Activated CD8-positive, alpha-beta T cell treated with anti-CD3 and anti-CD28 coated beads, Interleukin-2, amount 10 ng/mL, durations not matched to agents 7 days and 5 days (primary cell): ENCODE results near the gene SREBF2. TPM values are rescaled to one million over a fixed set of nuclear protein-coding genes. Genes with fewer than 3 reads are reported as not detected.
A peak's percentile ranks its signal among the peaks of the same experiment; 100 is the strongest.
"Not testable (repeated sequence)": the region's sequence is repeated elsewhere in the genome, so short reads cannot be mapped to it uniquely, and the experiment has no call there.

Experiments
- ATAC-seq: fragments of 150-1000 bp; cut with Tn5 transposase; one replicate; pipeline ENCODE4 v1.10.0; 2021; ENCODE audit warnings: moderate library complexity
- CTCF ChIA-PET: fragments of 350-600 bp; sonication (Branson Sonifier 250); formaldehyde crosslinking; loops from one replicate; lab custom pipeline; 2021; ENCODE audit warnings: antibody characterized with exemption; lab: Charles Lee
- POLR2A ChIA-PET: fragments of 350-600 bp; sonication (Branson Sonifier 250); formaldehyde crosslinking; loops from one replicate; lab custom pipeline; 2021; ENCODE audit warnings: antibody characterized with exemption; lab: Charles Lee
- DNase-seq: peaks from one replicate; pipeline ENCODE4 v3.0.0-alpha.2; 2020
- H3K27ac Mint-ChIP-seq: one replicate; pipeline ENCODE4 v1.8.0; 2021; ENCODE audit warnings: mild to moderate bottlenecking, mixed read lengths
- H3K27me3 Mint-ChIP-seq: one replicate; pipeline ENCODE4 v1.8.0; 2021; ENCODE audit warnings: low read depth, mixed read lengths
- H3K36me3 Mint-ChIP-seq: one replicate; pipeline ENCODE4 v1.8.0; 2021; ENCODE audit warnings: low read depth, mixed read lengths
- H3K4me1 Mint-ChIP-seq: one replicate; pipeline ENCODE4 v1.8.0; 2021; ENCODE audit warnings: low read depth, mixed read lengths
- H3K4me3 Mint-ChIP-seq: one replicate; pipeline ENCODE4 v1.8.0; 2021; ENCODE audit warnings: mild to moderate bottlenecking, mixed read lengths
- H3K9me3 Mint-ChIP-seq: one replicate; pipeline ENCODE4 v1.8.0; 2022; ENCODE audit warnings: mixed read lengths; ENCODE audit not compliant: insufficient read depth
- total RNA-seq, 2 experiments: library from RNA; stranded (reverse); gene quantifications; one replicate each; pipeline ENCODE4 v1.2.3, GENCODE V29; 2021

The SREBF2 gene
- total RNA-seq, 2 experiments from 2014 or later, result 93.0 to 93.7 TPM

GRCh38 chr22:41862530-41863266, 29.8 kb downstream of the SREBF2 start:
- ATAC-seq (peak; percentile 48), DNase-seq (peak; percentile 31)
- no peaks in the 10 kb centered on the region for H3K9me3 Mint-ChIP-seq
- peaks cover 59% of the 10 kb centered on the region for H3K4me1 Mint-ChIP-seq
- peak overlapping the region; percentile 71 for H3K27ac Mint-ChIP-seq
- H3K36me3 Mint-ChIP-seq, result peaks cover 24% of the 10 kb centered on the region
- peak overlapping the region; percentile 10 for H3K4me3 Mint-ChIP-seq
- no peaks in the 10 kb centered on the region for H3K27me3 Mint-ChIP-seq
- CTCF ChIA-PET, result interaction anchor here (0.6 to 2.7 kb wide), 21 partner anchors 8 to 450 kb away, joined by 3 to 35 read pairs (median 5); partner anchors contain the start of genes CCDC134, SREBF2 and TNFRSF13C
- POLR2A ChIA-PET, result interaction anchor here (0.7 to 2.6 kb wide), 7 partner anchors 10 to 165 kb away, joined by 3 to 8 read pairs (median 4); partner anchors contain the start of genes CCDC134 and SREBF2

GRCh38 chr22:41863472-41863871, 30.6 kb downstream of the SREBF2 start:
- no peaks in the 10 kb centered on the region for H3K9me3 Mint-ChIP-seq
- ATAC-seq (no peak), DNase-seq (no peak)
- POLR2A ChIA-PET, result interaction anchor here (1.9 to 2.6 kb wide), 3 partner anchors 9 to 82 kb away, joined by 6 to 8 read pairs (median 6); partner anchors contain the start of gene SREBF2
- H3K4me3 Mint-ChIP-seq, result no peak overlapping the region
- H3K4me1 Mint-ChIP-seq, result peaks cover 51% of the 10 kb centered on the region
- H3K27ac Mint-ChIP-seq, result no peak overlapping the region
- CTCF ChIA-PET, result interaction anchor here (1.0 to 2.7 kb wide), 5 partner anchors 10 to 166 kb away, joined by 3 to 35 read pairs (median 5); partner anchors contain the start of gene TNFRSF13C
- H3K36me3 Mint-ChIP-seq, result peaks cover 24% of the 10 kb centered on the region
- H3K27me3 Mint-ChIP-seq, result no peaks in the 10 kb centered on the region

DNA sequence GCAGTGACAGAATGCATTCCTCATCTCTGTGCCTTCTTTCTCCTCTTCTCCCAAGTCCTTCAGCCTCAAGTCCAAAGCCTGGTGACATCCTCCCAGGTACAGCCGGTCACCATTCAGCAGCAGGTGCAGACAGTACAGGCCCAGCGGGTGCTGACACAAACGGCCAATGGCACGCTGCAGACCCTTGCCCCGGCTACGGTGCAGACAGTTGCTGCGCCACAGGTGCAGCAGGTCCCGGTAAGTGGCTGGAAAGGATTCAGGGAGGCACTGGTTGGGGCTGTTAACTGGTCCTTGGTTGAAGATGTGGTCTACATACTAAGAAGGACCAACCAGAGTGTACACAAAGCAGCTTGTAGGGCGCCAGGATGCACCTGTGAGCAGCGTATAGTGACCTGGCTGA, 35.7 kb downstream of the SREBF2 start:
- no peak for ATAC-seq
- H3K27me3 Mint-ChIP-seq, result no peaks in the 10 kb centered on the region
- ChIA-PET CTCF (no interaction called here), POLR2A (no interaction called here)
- H3K4me1 Mint-ChIP-seq, result peaks cover 20% of the 10 kb centered on the region
- H3K27ac Mint-ChIP-seq, result no peak overlapping the region
- no peak overlapping the region for H3K4me3 Mint-ChIP-seq
- H3K9me3 Mint-ChIP-seq, result no peaks in the 10 kb centered on the region
- DNase-seq, result no peak
- peaks cover 44% of the 10 kb centered on the region for H3K36me3 Mint-ChIP-seq

- H3K4me3 Mint-ChIP-seq, POLR2A ChIA-PET, H3K27me3 Mint-ChIP-seq, ATAC-seq, DNase-seq, H3K27ac Mint-ChIP-seq, H3K9me3 Mint-ChIP-seq: not testable (repeated sequence)
- H3K36me3 Mint-ChIP-seq, result peaks cover 45% of the 10 kb centered on the region
- CTCF ChIA-PET, result interaction anchor here (1.0 to 1.1 kb wide), 2 partner anchors 123 to 173 kb away, joined by 3 read pairs; no protein-coding TSS in a partner anchor
- peaks cover 16% of the 10 kb centered on the region for H3K4me1 Mint-ChIP-seq
Measured at GRCh38 chr22:41870081-41870480, 37.2 kb downstream of the SREBF2 start.

GRCh38 chr22:41870786-41871185, 37.9 kb downstream of the SREBF2 start:
- Mint-ChIP-seq H3K27ac (no peak overlapping the region), H3K4me1 (peaks cover 12% of the 10 kb centered on the region), H3K27me3 (no peaks in the 10 kb centered on the region), H3K9me3 (no peaks in the 10 kb centered on the region), H3K36me3 (peaks cover 47% of the 10 kb centered on the region), H3K4me3 (no peak overlapping the region)
- ChIA-PET CTCF (interaction anchor here (0.7 to 1.0 kb wide), 2 partner anchors 9 to 124 kb away, joined by 3 to 4 read pairs; no protein-coding TSS in a partner anchor), POLR2A (no interaction called here)
- DNase-seq (no peak), ATAC-seq (no peak)

GRCh38 chr22:41873391-41873790, 40.5 kb downstream of the SREBF2 start:
- H3K4me3 Mint-ChIP-seq, result no peak overlapping the region
- DNase-seq, result peak; percentile 35
- POLR2A ChIA-PET, result interaction anchor here (0.8 to 1.9 kb wide), 2 partner anchors 11 to 67 kb away, joined by 5 to 6 read pairs; no protein-coding TSS in a partner anchor
- peaks cover 52% of the 10 kb centered on the region for H3K36me3 Mint-ChIP-seq
- H3K4me1 Mint-ChIP-seq, result peaks cover 12% of the 10 kb centered on the region
- no peaks in the 10 kb centered on the region for H3K27me3 Mint-ChIP-seq
- CTCF ChIA-PET, result interaction anchor here (1.4 to 1.9 kb wide), 2 partner anchors 11 to 127 kb away, joined by 8 to 10 read pairs; no protein-coding TSS in a partner anchor
- ATAC-seq, result peak; percentile 73
- no peak overlapping the region for H3K27ac Mint-ChIP-seq
- H3K9me3 Mint-ChIP-seq, result no peaks in the 10 kb centered on the region

GRCh38 chr22:41874090-41874489, 41.2 kb downstream of the SREBF2 start:
- no peak for ATAC-seq
- H3K27ac Mint-ChIP-seq, result no peak overlapping the region

DNA sequence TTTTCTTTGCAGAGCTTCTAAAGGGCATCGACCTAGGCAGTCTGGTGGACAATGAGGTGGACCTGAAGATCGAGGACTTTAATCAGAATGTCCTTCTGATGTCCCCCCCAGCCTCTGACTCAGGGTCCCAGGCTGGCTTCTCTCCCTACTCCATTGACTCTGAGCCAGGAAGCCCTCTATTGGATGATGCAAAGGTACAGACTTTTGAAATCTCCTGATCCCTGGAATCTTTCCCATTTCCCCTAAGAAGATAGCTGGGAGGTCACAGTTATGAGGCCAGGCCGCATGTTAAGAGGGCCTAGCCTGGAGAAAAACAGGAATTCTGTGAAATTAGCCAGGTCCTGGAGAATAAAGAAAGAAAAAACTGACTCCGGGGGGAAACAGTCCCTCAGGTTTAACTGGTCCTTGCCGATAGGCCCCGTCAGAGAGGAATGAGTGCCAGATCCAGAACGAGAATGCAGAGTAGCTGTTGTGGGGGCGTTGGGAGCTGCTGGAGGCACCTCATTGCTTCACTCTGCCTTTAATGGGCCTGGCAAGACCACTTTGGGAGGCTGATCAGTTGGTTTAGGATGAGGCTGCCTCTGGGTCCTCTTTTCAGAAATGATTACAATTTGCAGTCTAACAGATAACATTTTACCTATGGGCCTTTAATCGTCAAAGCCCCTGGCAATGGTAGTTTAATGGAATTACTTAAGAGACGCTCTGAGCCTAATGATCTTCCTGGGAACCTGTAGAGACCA, 42.8 kb downstream of the SREBF2 start:
- DNase-seq, result no peak
- peaks cover 51% of the 10 kb centered on the region for H3K36me3 Mint-ChIP-seq
- H3K4me1 Mint-ChIP-seq, result peaks cover 12% of the 10 kb centered on the region
- no peaks in the 10 kb centered on the region for H3K9me3 Mint-ChIP-seq
- no peak for ATAC-seq
- H3K4me3 Mint-ChIP-seq, result no peak overlapping the region
- no peak overlapping the region for H3K27ac Mint-ChIP-seq
- H3K27me3 Mint-ChIP-seq, result no peaks in the 10 kb centered on the region
- ChIA-PET CTCF (no interaction called here), POLR2A (interaction anchor here (0.7 to 1.5 kb wide), 3 partner anchors 10 to 43 kb away, joined by 3 to 8 read pairs (median 4); partner anchors contain the start of gene SREBF2)

More at GRCh38 chr22:41874090-41874489, 41.2 kb downstream of the SREBF2 start:
- H3K4me1 Mint-ChIP-seq, result peaks cover 12% of the 10 kb centered on the region
- peaks cover 52% of the 10 kb centered on the region for H3K36me3 Mint-ChIP-seq
- no peaks in the 10 kb centered on the region for H3K9me3 Mint-ChIP-seq
- no peaks in the 10 kb centered on the region for H3K27me3 Mint-ChIP-seq
- ChIA-PET CTCF (interaction anchor here (1.1 kb wide), 1 partner anchor 12 kb away, joined by 3 read pairs; no protein-coding TSS in a partner anchor), POLR2A (interaction anchor here (0.8 to 1.5 kb wide), 2 partner anchors 41 to 66 kb away, joined by 4 to 5 read pairs; partner anchors contain the start of gene SREBF2)
- no peak for DNase-seq
- no peak overlapping the region for H3K4me3 Mint-ChIP-seq

- Mint-ChIP-seq H3K27ac (no peak overlapping the region), H3K4me1 (peaks cover 12% of the 10 kb centered on the region), H3K36me3 (peaks cover 50% of the 10 kb centered on the region)
Measured at GRCh38 chr22:41876275-41876674, 43.4 kb downstream of the SREBF2 start.

GRCh38 chr22:41876675-41877074, 43.8 kb downstream of the SREBF2 start:
- H3K36me3 Mint-ChIP-seq, result peaks cover 53% of the 10 kb centered on the region
- H3K9me3 Mint-ChIP-seq, result no peaks in the 10 kb centered on the region
- H3K4me1 Mint-ChIP-seq, result peaks cover 12% of the 10 kb centered on the region
- no peaks in the 10 kb centered on the region for H3K27me3 Mint-ChIP-seq
- ATAC-seq, result no peak
- H3K4me3 Mint-ChIP-seq, result no peak overlapping the region
- CTCF ChIA-PET, result no interaction called here
- POLR2A ChIA-PET, result interaction anchor here (1.1 kb wide), 1 partner anchor 42 kb away, joined by 3 read pairs; no protein-coding TSS in a partner anchor
- DNase-seq, result no peak
- no peak overlapping the region for H3K27ac Mint-ChIP-seq

More at GRCh38 chr22:41876275-41876674, 43.4 kb downstream of the SREBF2 start:
- ATAC-seq, result no peak
- POLR2A ChIA-PET, result interaction anchor here (1.1 kb wide), 1 partner anchor 42 kb away, joined by 3 read pairs; no protein-coding TSS in a partner anchor
- DNase-seq, result no peak
- Mint-ChIP-seq H3K27me3 (no peaks in the 10 kb centered on the region), H3K9me3 (no peaks in the 10 kb centered on the region), H3K4me3 (no peak overlapping the region)
- CTCF ChIA-PET, result no interaction called here

DNA sequence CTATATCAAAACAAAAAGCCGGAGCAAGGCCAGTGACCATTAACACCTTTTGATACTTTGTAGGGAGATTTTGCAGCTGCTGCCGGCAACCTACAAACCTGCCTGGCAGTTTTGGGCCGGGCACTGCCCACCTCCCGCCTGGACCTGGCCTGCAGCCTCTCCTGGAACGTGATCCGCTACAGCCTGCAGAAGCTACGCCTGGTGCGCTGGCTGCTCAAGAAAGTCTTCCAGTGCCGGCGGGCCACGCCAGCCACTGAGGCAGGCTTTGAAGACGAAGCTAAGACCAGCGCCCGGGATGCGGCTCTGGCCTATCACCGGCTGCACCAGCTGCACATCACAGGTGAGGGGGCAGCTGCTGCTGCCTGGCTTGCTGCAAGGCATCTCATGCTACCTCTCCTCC, 47.7 kb downstream of the SREBF2 start:
- Mint-ChIP-seq H3K4me3 (no peak overlapping the region), H3K27ac (no peak overlapping the region), H3K36me3 (peaks cover 62% of the 10 kb centered on the region), H3K27me3 (no peaks in the 10 kb centered on the region), H3K4me1 (peaks cover 5% of the 10 kb centered on the region), H3K9me3 (no peaks in the 10 kb centered on the region)
- ATAC-seq (no peak), DNase-seq (no peak)
- ChIA-PET CTCF (interaction anchor here (0.8 to 1.5 kb wide), 4 partner anchors 17 to 134 kb away, joined by 3 read pairs; no protein-coding TSS in a partner anchor), POLR2A (no interaction called here)
